Natural killer cell treated with Interleukin-12 subunit alpha and Interleukin-12 subunit beta and Interleukin-15 and Interleukin-18, amount 100 ng/mL, for 72 hours (primary cell): ENCODE data around the gene DLX3. TPM values are rescaled to one million over a fixed set of nuclear protein-coding genes. Genes with fewer than 3 reads are reported as not detected.

Source experiments
- ATAC-seq, 2 donors: fragments of 150-1000 bp; cut with Tn5 transposase in 1 of 2; sonication (Bioruptor Pico), chemical (Tn5 transposase) in 1 of 2; 2 replicates each; pipeline ENCODE4 v1.10.0; 2021
- DNase-seq: peaks from one replicate; pipeline ENCODE4 v3.0.0; 2022; ENCODE audit warnings: low spot score
- H3K27ac Mint-ChIP-seq, 2 donors: 1 replicate in 1 of 2; 2 replicates in 1 of 2; pipeline ENCODE4 v1.8.0; 2022; ENCODE audit warnings: mixed read lengths in 2 of 2, mild to moderate bottlenecking in 1 of 2, moderate library complexity in 1 of 2
- H3K27me3 Mint-ChIP-seq, 2 donors: 1 replicate in 1 of 2; 2 replicates in 1 of 2; pipeline ENCODE4 v1.8.0; 2022; ENCODE audit warnings: mixed read lengths in 2 of 2
- H3K36me3 Mint-ChIP-seq: one replicate; pipeline ENCODE4 v1.8.0; 2022; ENCODE audit warnings: mixed read lengths
- H3K4me1 Mint-ChIP-seq, 2 donors: 1 replicate in 1 of 2; 2 replicates in 1 of 2; pipeline ENCODE4 v1.8.0; 2022; ENCODE audit warnings: low read depth in 2 of 2, mixed read lengths in 2 of 2, mild to moderate bottlenecking in 1 of 2
- H3K4me3 Mint-ChIP-seq: one replicate; pipeline ENCODE4 v1.8.0; 2022; ENCODE audit warnings: mixed read lengths
- H3K9me3 Mint-ChIP-seq: 2 replicates; pipeline ENCODE4 v1.8.0; 2022; ENCODE audit warnings: mixed read lengths
- total RNA-seq, 2 donors: library from RNA; stranded (reverse); gene quantifications; one replicate each; pipeline ENCODE4 v1.2.3, GENCODE V29; 2022

Gene DLX3
- total RNA-seq, 2 donors from 2014 or later: not detected

DNA sequence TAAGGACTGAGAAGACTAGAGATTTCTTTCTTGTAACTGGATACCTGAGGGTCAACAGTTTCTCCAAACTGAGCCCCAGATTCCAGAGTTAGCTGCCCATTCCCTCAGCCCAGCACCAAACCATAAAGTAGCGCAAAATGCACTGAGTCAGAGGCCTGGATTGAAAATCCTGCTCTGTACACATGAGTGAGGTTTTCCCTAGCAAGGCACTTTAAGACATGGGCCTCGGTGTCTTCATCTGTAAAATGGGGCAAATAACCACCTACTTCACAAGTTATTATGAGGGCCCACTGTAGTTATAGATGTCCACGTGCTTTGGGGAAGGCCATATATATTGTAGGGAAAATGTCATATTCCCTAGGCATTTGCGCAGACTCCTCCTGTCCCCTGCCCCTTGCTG, 36.3 kb downstream of the DLX3 start:
- H3K4me1 Mint-ChIP-seq: peaks cover 5% of the 10 kb centered on the region in 2 donors
- H3K27ac Mint-ChIP-seq: no peak overlapping the region
- DNase-seq (no peak), ATAC-seq (no peak)
- H3K4me3 Mint-ChIP-seq: no peak overlapping the region
- H3K36me3 Mint-ChIP-seq: no peaks in the 10 kb centered on the region
- H3K9me3 Mint-ChIP-seq: no peaks in the 10 kb centered on the region
- peaks cover 12 to 26% of the 10 kb centered on the region in 2 donors for H3K27me3 Mint-ChIP-seq

DNA sequence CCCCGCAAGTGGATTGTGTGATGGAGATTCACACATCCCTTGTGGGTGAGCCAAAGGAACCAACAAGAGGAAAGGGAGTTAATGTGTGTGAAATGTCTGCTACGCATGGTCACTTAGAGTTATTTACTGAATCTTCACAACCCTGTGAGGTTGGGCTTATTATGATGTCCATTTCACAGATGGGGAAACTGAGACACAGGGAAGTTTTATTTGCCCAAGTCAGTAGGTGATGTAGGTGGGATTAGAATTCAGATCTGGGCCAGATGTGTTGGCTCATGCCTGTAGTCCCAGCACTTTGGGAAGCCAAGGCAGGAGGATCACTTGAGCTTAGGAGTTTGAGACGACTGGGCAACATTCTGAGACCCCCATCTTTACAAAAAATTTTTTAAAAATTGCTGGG, 37.7 kb downstream of the DLX3 start:
- no peaks in the 10 kb centered on the region for H3K36me3 Mint-ChIP-seq
- DNase-seq (no peak), ATAC-seq (no peak)
- H3K27ac Mint-ChIP-seq: no peak overlapping the region
- no peaks in the 10 kb centered on the region for H3K4me1 Mint-ChIP-seq
- no peak overlapping the region for H3K4me3 Mint-ChIP-seq
- H3K27me3 Mint-ChIP-seq: peaks cover 19 to 31% of the 10 kb centered on the region in 2 donors
- no peaks in the 10 kb centered on the region for H3K9me3 Mint-ChIP-seq

- H3K4me1 Mint-ChIP-seq: no peaks in the 10 kb centered on the region
- no peak overlapping the region for H3K4me3 Mint-ChIP-seq
- H3K27me3 Mint-ChIP-seq: peaks cover 25 to 35% of the 10 kb centered on the region in 2 donors
- DNase-seq: no peak
- ATAC-seq: no peak
- H3K9me3 Mint-ChIP-seq: no peaks in the 10 kb centered on the region
- no peak overlapping the region for H3K27ac Mint-ChIP-seq
- no peaks in the 10 kb centered on the region for H3K36me3 Mint-ChIP-seq
Measured at GRCh38 chr17:49956780-49957179, 38.2 kb downstream of the DLX3 start.

GRCh38 chr17:49955157-49955556, 39.9 kb downstream of the DLX3 start:
- ATAC-seq: no peak
- no peaks in the 10 kb centered on the region for H3K4me1 Mint-ChIP-seq
- no peak overlapping the region for H3K4me3 Mint-ChIP-seq
- DNase-seq: no peak
- H3K36me3 Mint-ChIP-seq: no peaks in the 10 kb centered on the region
- no peaks in the 10 kb centered on the region for H3K9me3 Mint-ChIP-seq
- no peak overlapping the region for H3K27ac Mint-ChIP-seq
- H3K27me3 Mint-ChIP-seq: peaks cover 29 to 32% of the 10 kb centered on the region in 2 donors

GRCh38 chr17:49952912-49953497, 42.0 kb downstream of the DLX3 start:
- DNase-seq (no peak), ATAC-seq (no peak)
- no peak overlapping the region for H3K4me3 Mint-ChIP-seq
- no peaks in the 10 kb centered on the region for H3K4me1 Mint-ChIP-seq
- H3K36me3 Mint-ChIP-seq: no peaks in the 10 kb centered on the region
- peaks cover 39 to 47% of the 10 kb centered on the region in 2 donors for H3K27me3 Mint-ChIP-seq
- no peak overlapping the region for H3K27ac Mint-ChIP-seq
- no peaks in the 10 kb centered on the region for H3K9me3 Mint-ChIP-seq

DNA sequence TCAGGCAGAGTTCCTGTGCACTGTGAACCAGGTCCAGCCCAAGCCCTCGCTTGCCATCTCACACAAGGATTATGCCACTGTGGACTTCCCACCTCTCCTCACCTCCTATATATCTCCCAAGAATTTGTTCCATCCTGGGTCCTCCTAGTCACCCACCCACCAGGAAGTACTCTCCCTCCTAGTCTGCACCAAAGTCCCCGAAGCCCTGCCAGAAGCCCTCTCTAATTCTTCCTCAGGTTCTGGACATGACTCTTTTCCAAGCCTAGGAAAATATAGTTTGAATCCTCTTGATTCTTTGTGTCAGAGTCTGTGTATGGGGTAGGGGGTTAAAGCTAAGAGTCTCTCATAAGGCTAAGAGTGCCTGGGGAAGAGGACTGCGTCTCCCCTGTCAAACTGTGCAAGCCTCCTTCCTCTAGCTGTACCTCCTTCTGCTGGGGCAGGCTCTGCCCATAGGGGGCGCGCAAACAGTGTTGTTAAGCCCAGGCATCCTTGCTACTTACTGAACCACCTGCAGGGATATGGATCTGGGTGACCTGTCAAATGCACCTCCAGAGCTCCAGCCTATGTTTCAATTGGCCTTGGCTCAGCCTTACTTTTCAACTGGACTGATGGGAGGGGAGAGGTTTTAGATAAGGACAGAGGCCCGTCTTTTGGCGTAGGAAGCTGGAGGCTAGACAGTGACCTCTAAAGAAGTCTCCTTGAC, 42.7 kb downstream of the DLX3 start:
- DNase-seq (peak; percentile 72), ATAC-seq (peak; percentile 66 to 82)
- H3K27ac Mint-ChIP-seq: no peak overlapping the region
- no peaks in the 10 kb centered on the region for H3K4me1 Mint-ChIP-seq
- H3K4me3 Mint-ChIP-seq: no peak overlapping the region
- H3K9me3 Mint-ChIP-seq: no peaks in the 10 kb centered on the region
- no peaks in the 10 kb centered on the region for H3K36me3 Mint-ChIP-seq
- H3K27me3 Mint-ChIP-seq: peaks cover 38 to 47% of the 10 kb centered on the region in 2 donors

GRCh38 chr17:49951362-49952082, 43.5 kb downstream of the DLX3 start:
- H3K4me1 Mint-ChIP-seq: no peaks in the 10 kb centered on the region
- no peak for DNase-seq
- no peak for ATAC-seq
- no peak overlapping the region for H3K27ac Mint-ChIP-seq
- no peak overlapping the region for H3K4me3 Mint-ChIP-seq
- H3K36me3 Mint-ChIP-seq: no peaks in the 10 kb centered on the region
- H3K9me3 Mint-ChIP-seq: no peaks in the 10 kb centered on the region
- peaks cover 32 to 47% of the 10 kb centered on the region in 2 donors for H3K27me3 Mint-ChIP-seq

DNA sequence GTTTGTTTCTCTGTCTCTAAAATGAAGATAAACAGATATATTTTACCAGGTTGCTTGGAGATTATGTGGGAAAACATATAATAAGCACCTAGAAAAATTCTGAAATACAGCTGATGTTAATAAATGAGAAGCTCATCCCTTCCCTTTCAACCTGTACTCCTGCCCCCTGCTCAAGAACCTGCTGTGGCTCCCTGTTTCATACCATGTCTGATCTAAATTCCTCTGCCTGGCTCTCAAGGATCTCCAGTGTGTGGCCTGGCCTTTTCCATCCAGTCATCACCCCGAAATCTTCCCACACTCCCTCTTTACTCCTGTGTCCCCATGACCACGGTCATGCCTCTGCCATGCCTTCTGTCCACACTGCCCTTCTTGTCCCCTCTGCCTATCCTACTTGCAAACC, 45.4 kb downstream of the DLX3 start:
- H3K4me1 Mint-ChIP-seq: no peaks in the 10 kb centered on the region
- H3K4me3 Mint-ChIP-seq: no peak overlapping the region
- DNase-seq: no peak
- H3K27ac Mint-ChIP-seq: no peak overlapping the region
- no peak for ATAC-seq
- H3K9me3 Mint-ChIP-seq: no peaks in the 10 kb centered on the region
- peaks cover 38 to 47% of the 10 kb centered on the region in 2 donors for H3K27me3 Mint-ChIP-seq
- H3K36me3 Mint-ChIP-seq: no peaks in the 10 kb centered on the region

DNA sequence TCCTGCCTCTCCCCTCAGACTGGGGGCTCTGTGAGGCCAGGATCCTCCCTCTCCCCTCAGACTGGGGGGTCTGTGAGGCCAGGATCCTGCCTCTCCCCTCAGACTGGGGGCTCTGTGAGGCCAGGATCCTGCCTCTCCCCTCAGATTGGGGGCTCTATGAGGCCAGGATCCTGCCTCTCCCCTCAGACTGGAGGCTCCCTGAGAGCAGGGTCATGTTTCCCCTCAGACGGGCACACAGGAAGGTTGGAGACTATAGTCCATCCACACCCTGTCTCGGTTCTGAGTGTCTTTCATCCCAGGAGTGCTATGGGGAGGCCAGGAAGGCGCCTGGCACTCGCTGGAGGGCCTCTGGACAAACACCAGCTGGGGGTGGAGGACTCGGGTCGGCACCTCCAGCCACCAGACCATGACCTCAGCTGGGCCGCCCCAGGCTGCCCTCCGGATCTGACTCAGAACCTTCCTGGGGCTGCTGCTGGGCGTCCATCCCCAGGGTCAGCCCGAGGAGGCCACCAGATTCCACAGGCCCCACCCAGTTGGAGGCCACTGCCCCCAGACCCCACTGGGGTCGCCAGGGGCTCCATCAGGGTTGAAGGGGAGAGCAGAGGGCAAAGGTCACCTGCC, 48.0 kb downstream of the DLX3 start:
- no peak for ATAC-seq
- Mint-ChIP-seq H3K4me3 (no peak overlapping the region), H3K4me1 (no peaks in the 10 kb centered on the region), H3K36me3 (no peaks in the 10 kb centered on the region), H3K9me3 (no peaks in the 10 kb centered on the region), H3K27me3 (peaks cover 34 to 41% of the 10 kb centered on the region in 2 donors), H3K27ac (no peak overlapping the region)
- no peak for DNase-seq

- Mint-ChIP-seq H3K36me3 (no peaks in the 10 kb centered on the region), H3K27ac (no peak overlapping the region), H3K27me3 (peaks cover 35 to 42% of the 10 kb centered on the region in 2 donors)
Measured at GRCh38 chr17:49946208-49946607, 48.8 kb downstream of the DLX3 start.

DNA sequence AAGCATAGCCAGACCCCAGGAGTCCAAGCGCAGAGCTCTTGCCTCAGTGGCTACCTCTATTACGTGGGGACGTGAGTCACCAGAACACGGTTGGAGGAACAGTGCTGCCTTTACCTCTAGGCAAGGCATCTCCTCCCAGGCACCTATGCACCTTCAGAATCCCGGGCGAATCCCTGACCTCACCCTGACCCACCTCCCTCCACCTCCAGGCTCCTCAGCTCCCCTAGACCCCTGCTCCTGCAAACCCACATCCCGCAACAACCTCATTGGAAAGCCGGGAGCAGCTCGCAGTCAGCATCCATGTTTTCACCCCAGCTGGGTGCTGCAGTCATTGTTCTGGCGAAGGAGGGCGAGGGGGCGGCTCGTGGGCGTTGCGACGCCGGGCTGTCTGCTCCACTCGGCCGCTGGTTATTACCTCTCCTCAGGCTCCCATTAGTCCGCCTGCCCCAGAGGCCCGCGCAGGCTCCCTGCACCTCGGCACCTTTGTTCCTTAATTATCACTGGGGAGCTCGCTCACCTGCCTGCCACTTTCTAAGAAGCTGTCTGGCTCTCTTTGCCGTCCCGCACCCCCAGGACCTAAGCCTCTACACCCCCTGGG, 50.7 kb downstream of the DLX3 start:
- Mint-ChIP-seq H3K4me3 (no peak overlapping the region), H3K36me3 (no peaks in the 10 kb centered on the region), H3K27ac (no peak overlapping the region), H3K9me3 (no peaks in the 10 kb centered on the region), H3K27me3 (peaks cover 30 to 32% of the 10 kb centered on the region in 2 donors), H3K4me1 (no peaks in the 10 kb centered on the region)
- ATAC-seq (no peak), DNase-seq (no peak)

More at GRCh38 chr17:49946208-49946607, 48.8 kb downstream of the DLX3 start:
- Mint-ChIP-seq H3K4me1 (no peaks in the 10 kb centered on the region), H3K4me3 (no peak overlapping the region), H3K9me3 (no peaks in the 10 kb centered on the region)
- ATAC-seq: no peak
- no peak for DNase-seq

DNA sequence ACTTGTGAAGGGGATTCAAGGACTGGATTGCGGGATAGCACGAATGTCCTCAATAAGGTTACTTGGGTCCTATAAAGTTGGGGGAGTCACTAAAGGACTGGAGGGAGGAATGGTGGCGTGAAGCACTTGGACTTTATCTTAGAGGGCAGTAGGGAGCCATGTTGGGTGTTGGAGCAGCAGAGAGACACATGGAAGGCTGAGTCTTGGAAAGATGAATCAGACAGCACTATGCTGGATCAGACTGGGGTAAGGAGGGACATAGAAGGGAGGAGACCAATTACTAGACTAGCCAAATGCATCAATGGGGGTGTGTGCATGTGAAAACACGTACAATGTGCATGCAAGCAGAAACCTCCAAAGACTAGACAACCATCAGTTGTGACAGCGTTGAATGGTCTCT, 52.1 kb downstream of the DLX3 start:
- ATAC-seq (no peak), DNase-seq (no peak)
- H3K27me3 Mint-ChIP-seq: peaks cover 29 to 30% of the 10 kb centered on the region in 2 donors
- H3K27ac Mint-ChIP-seq: no peak overlapping the region
- H3K36me3 Mint-ChIP-seq: no peaks in the 10 kb centered on the region
- H3K4me3 Mint-ChIP-seq: no peak overlapping the region
- H3K9me3 Mint-ChIP-seq: no peaks in the 10 kb centered on the region
- H3K4me1 Mint-ChIP-seq: no peaks in the 10 kb centered on the region

DNA sequence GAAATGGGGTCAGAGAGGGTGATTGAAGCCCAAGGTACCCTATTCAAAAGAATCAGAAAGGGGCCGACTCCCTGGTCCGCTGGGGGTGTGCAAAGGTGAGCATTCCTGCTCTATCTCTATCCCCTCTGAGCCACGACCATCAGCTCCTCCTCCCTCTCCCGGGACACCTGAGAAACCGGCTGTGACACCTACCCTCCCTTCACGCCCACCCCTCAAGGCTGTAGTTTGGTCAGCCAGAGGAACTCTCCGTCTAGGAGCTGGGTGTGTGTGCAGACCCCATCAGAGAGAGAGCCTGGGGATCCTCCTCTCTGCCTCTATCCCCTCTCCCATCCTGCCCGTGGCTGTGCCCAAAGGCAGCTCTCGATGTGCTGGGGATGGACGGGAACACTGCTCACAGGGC, 53.6 kb downstream of the DLX3 start:
- no peaks in the 10 kb centered on the region for H3K4me1 Mint-ChIP-seq
- no peak overlapping the region for H3K27ac Mint-ChIP-seq
- H3K9me3 Mint-ChIP-seq: no peaks in the 10 kb centered on the region
- ATAC-seq (peak; percentile 13 to 15), DNase-seq (no peak)
- H3K27me3 Mint-ChIP-seq: peaks cover 29 to 30% of the 10 kb centered on the region in 2 donors
- H3K4me3 Mint-ChIP-seq: no peak overlapping the region
- H3K36me3 Mint-ChIP-seq: no peaks in the 10 kb centered on the region
